GM23248 (cell line): ENCODE results near the gene BMPR1B. TPM values are rescaled to one million over a fixed set of nuclear protein-coding genes. Genes with fewer than 3 reads are reported as not detected.

Source experiments
- DNase-seq: peaks from one replicate; pipeline ENCODE4 v3.0.0-alpha.2; 2015
- H2AFZ ChIP-seq: fragments of 200-600 bp; sonication (generic); 2 replicates; pipeline ENCODE4 v1.6.1; 2016; ENCODE audit warnings: antibody characterized with exemption
- H3F3A ChIP-seq: fragments of 200-600 bp; sonication (generic); 2 replicates; pipeline ENCODE4 v1.6.1; 2016; ENCODE audit warnings: mild to moderate bottlenecking, antibody characterized with exemption, mixed run types; ENCODE audit not compliant: insufficient read depth
- H3K27ac ChIP-seq: fragments of 200-600 bp; sonication (generic); 2 replicates; pipeline ENCODE4 v1.5.1; 2016; ENCODE audit warnings: mild to moderate bottlenecking
- H3K27me3 ChIP-seq: fragments of 200-600 bp; sonication (generic); replicated peaks from 2 replicates; pipeline ENCODE4 v1.6.1; 2016; ENCODE audit warnings: mild to moderate bottlenecking; ENCODE audit not compliant: insufficient read depth
- H3K36me3 ChIP-seq: fragments of 200-600 bp; sonication (generic); 2 replicates; pipeline ENCODE4 v1.6.1; 2016; ENCODE audit warnings: low read depth, mild to moderate bottlenecking
- H3K4me1 ChIP-seq: fragments of 200-600 bp; sonication (generic); 2 replicates; pipeline ENCODE4 v1.6.1; 2016; ENCODE audit warnings: mild to moderate bottlenecking; ENCODE audit not compliant: insufficient read depth
- H3K4me2 ChIP-seq: fragments of 200-600 bp; sonication (generic); one replicate; pipeline ENCODE4 v1.6.1; 2016; ENCODE audit warnings: mild to moderate bottlenecking; ENCODE audit not compliant: unreplicated experiment
- H3K4me3 ChIP-seq: fragments of 200-600 bp; sonication (generic); 2 replicates; pipeline ENCODE4 v1.5.1; 2016; ENCODE audit warnings: mild to moderate bottlenecking
- H3K79me2 ChIP-seq: fragments of 200-600 bp; sonication (generic); 2 replicates; pipeline ENCODE4 v1.6.1; 2016; ENCODE audit warnings: mild to moderate bottlenecking; ENCODE audit not compliant: insufficient read depth
- H3K9ac ChIP-seq: fragments of 200-600 bp; sonication (generic); 2 replicates; pipeline ENCODE4 v1.6.1; 2016; ENCODE audit warnings: mild to moderate bottlenecking
- H3K9me2 ChIP-seq: fragments of 200-600 bp; sonication (generic); 2 replicates; pipeline ENCODE4 v1.6.1; 2016; ENCODE audit warnings: mixed run types, mild to moderate bottlenecking, moderate library complexity; ENCODE audit not compliant: insufficient read depth
- H3K9me3 ChIP-seq: fragments of 200-600 bp; sonication (generic); one replicate; pipeline ENCODE4 v1.6.1; 2017; ENCODE audit warnings: low read depth
- H4K20me1 ChIP-seq: fragments of 200-600 bp; sonication (generic); 2 replicates; pipeline ENCODE4 v1.6.0; 2016; ENCODE audit not compliant: insufficient read depth
- EZH2 ChIP-seq: fragments of 200-600 bp; sonication (generic); IDR thresholded peaks from 2 replicates; pipeline ENCODE4 v1.6.1; 2018; ENCODE audit warnings: antibody characterized with exemption, mild to moderate bottlenecking; ENCODE audit not compliant: insufficient read depth, poor library complexity, severe bottlenecking
- EZH2phosphoT487 ChIP-seq: fragments of 200-600 bp; sonication (generic); IDR thresholded peaks from 2 replicates; pipeline ENCODE4 v1.6.1; 2018; ENCODE audit warnings: antibody characterized with exemption, moderate library complexity, mild to moderate bottlenecking, low read depth; ENCODE audit not compliant: insufficient read depth
- WGBS, 2 experiments: methylation state at CpG; one replicate each; pipeline ENCODE4 v1.1.6; 2015 to 2017; ENCODE audit warnings: low lambda C conversion rate in 2 of 2, low coverage in 1 of 2; ENCODE audit errors: missing lambda C conversion rate in 2 of 2; 5-methylcytosine and 5-hydroxymethylcytosine counted together
- in situ Hi-C: fragments of 300-500 bp; cut with MboI; formaldehyde crosslinking; loops from 2 replicates; pipeline ENCODE4 v1.15.0; 2020
- polyA plus RNA-seq: library from polyadenylated mRNA; unstranded; fragments of >200 nt; fragmentation: Nextera tagmentation; extraction: Ambion mirVana; gene quantifications from 2 replicates; pipeline ENCODE4 v1.2.1, GENCODE V29; 2016
- total RNA-seq: library from RNA; depleted of rRNA; stranded (reverse); fragments of >200 nt; shearing (Covaris generic); gene quantifications from 2 replicates; pipeline ENCODE4 v1.2.3, GENCODE V29; 2014

BMPR1B gene
- total and polyA plus RNA-seq, 2 experiments from 2014 or later: 0.60 to 0.76 TPM

DNA sequence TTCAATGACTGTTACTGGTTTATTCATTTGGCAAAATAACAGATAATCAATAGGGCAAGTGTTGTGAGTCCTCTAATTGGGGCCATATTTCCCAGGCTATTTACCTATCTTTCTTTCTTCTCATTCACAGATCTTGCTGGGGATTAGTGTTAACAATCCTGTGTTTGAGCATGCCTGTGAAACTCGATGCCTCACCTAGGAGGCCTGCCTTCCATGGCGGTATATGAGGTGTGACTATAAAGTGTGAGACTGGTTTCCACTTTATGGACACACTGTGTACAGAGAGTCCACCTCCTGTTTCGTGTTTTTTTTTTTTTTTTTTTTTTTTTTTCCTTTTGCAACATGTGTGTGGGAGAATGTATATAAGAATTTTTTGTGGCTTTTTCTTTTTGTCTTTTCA lies 199.3 kb downstream of the BMPR1B start:
- no peak overlapping the region for H3K4me3 ChIP-seq
- no peak overlapping the region for H3K27ac ChIP-seq
- no peaks in the 10 kb centered on the region for H3K9me2 ChIP-seq
- H3K27me3 ChIP-seq: no peaks in the 10 kb centered on the region
- no peaks in the 10 kb centered on the region for H3K4me1 ChIP-seq
- no peaks in the 10 kb centered on the region for H3K9me3 ChIP-seq
- no peaks in the 10 kb centered on the region for H4K20me1 ChIP-seq
- H2AFZ ChIP-seq: no peak overlapping the region
- H3K36me3 ChIP-seq: no peaks in the 10 kb centered on the region
- TF ChIP-seq EZH2 (no peak), EZH2phosphoT487 (no peak)
- in situ Hi-C loops: no loop called here
- H3K4me2 ChIP-seq: no peak overlapping the region
- H3K79me2 ChIP-seq: no peaks in the 10 kb centered on the region
- no peak overlapping the region for H3K9ac ChIP-seq
- DNase-seq: no peak
- H3F3A ChIP-seq: no peaks in the 10 kb centered on the region
- 46 to 52% methylated on average over 3 of the region's 3 CpGs for WGBS, 2 experiments

DNA sequence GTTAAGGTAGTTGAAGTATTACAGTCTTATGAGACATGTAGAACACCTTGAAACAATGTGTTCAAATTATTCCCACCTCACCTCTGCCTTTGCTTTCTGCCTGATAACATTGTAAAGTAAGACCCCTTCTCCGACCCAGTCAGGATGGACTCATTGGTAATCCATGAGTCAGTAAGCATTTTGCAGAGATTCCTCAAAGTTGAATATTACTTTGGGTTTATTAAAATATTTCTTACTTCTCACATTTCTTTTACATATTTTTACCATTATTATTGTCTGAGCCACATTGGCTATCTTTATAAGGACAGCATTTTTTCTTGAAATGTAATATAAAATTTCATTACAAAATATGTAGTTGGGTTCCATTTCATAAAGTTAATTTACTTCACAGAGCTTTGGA lies 201.6 kb downstream of the BMPR1B start:
- DNase-seq: no peak
- no peak overlapping the region for H3K4me3 ChIP-seq
- TF ChIP-seq EZH2: no peak
- TF ChIP-seq EZH2phosphoT487: no peak

DNA sequence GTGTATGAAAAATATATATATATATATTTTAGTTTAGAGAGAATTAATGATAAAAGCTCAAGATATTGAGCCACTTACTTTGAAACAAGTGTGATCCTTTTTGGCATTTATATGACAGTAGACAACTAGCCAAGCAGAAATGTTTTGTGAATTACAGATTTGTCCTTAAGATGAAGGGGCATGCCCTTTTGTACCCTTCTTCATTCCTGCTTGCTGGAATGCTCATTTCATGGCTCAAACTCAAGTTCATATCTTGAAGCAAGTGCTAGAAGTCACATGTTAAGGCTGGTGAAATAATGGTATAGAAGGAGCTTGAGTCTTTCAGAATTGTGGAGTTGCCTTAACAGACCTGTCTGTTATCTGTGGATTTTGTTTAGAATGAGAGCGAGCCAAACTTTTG lies 203.0 kb downstream of the BMPR1B start:
- no peak for DNase-seq
- Histone ChIP-seq H3K9me2 (no peaks in the 10 kb centered on the region), H3K36me3 (no peaks in the 10 kb centered on the region), H3F3A (no peaks in the 10 kb centered on the region), H3K79me2 (no peaks in the 10 kb centered on the region), H3K27me3 (no peaks in the 10 kb centered on the region), H3K4me3 (no peak overlapping the region), H3K4me2 (no peak overlapping the region), H3K27ac (no peak overlapping the region), H3K4me1 (no peaks in the 10 kb centered on the region), H3K9ac (no peak overlapping the region), H3K9me3 (no peaks in the 10 kb centered on the region), H4K20me1 (no peaks in the 10 kb centered on the region), H2AFZ (no peak overlapping the region)
- no peak for TF ChIP-seq EZH2
- no peak for TF ChIP-seq EZH2phosphoT487
- 57 to 69% methylated on average over 1 of the region's 1 CpG for WGBS, 2 experiments
- in situ Hi-C loops: no loop called here

More for the DNA sequence above, 201.6 kb downstream of the BMPR1B start:
- Histone ChIP-seq H3F3A (no peaks in the 10 kb centered on the region), H3K36me3 (no peaks in the 10 kb centered on the region), H3K4me2 (no peak overlapping the region), H3K79me2 (no peaks in the 10 kb centered on the region), H3K4me1 (no peaks in the 10 kb centered on the region), H4K20me1 (no peaks in the 10 kb centered on the region), H3K27ac (no peak overlapping the region), H2AFZ (no peak overlapping the region), H3K9me3 (no peaks in the 10 kb centered on the region), H3K9ac (no peak overlapping the region), H3K27me3 (no peaks in the 10 kb centered on the region), H3K9me2 (no peaks in the 10 kb centered on the region)
- in situ Hi-C loops: no loop called here
- 78 to 83% methylated on average over 1 of the region's 1 CpG for WGBS, 2 experiments

DNA sequence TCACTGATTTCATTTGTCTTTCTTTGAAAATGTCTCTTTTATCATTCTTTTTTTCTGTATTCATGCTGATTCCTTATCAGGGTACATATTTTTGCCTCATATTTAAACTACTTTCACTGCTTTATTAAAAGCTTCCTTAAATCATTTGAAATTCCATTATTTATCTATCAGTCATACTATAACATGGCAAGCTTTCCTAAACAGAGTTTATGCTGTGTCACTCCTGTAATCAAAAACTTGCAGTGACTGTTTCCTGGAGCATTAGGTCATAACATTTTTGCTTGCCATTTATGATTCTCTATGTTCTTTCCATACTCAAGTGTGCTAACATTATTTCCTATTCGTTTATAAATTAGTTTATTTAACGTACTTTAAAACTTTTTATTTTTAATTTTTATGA lies 203.7 kb downstream of the BMPR1B start:
- H3F3A ChIP-seq: no peaks in the 10 kb centered on the region
- no peaks in the 10 kb centered on the region for H3K9me2 ChIP-seq
- no peak overlapping the region for H3K27ac ChIP-seq
- H3K79me2 ChIP-seq: no peaks in the 10 kb centered on the region
- no peaks in the 10 kb centered on the region for H3K27me3 ChIP-seq
- H3K9me3 ChIP-seq: no peaks in the 10 kb centered on the region
- H3K36me3 ChIP-seq: no peaks in the 10 kb centered on the region
- 68 to 78% methylated on average over 2 of the region's 2 CpGs for WGBS, 2 experiments
- in situ Hi-C loops: no loop called here
- H3K4me2 ChIP-seq: no peak overlapping the region
- peak; percentile 34 for DNase-seq
- no peak for TF ChIP-seq EZH2
- TF ChIP-seq EZH2phosphoT487: no peak
- no peak overlapping the region for H3K4me3 ChIP-seq
- H3K4me1 ChIP-seq: no peaks in the 10 kb centered on the region
- no peaks in the 10 kb centered on the region for H4K20me1 ChIP-seq
- no peak overlapping the region for H2AFZ ChIP-seq
- H3K9ac ChIP-seq: no peak overlapping the region

DNA sequence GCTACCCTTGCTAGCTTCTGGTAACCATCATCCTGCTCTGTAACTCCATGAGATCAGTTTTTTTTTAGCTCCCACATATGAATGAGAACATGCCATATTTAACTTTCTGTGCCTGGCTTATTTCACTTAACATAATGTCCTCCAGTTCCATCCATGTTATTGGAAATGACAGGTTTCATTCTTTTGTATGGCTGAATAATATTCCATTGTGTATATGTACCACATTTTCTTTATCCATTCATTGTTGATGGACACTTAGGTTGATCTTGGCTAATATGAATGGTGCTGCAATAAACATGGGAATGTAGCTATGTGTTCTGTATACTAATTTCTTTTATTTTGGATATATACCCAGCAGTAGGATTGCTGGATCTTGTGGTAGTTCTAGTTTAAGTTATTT lies 204.7 kb downstream of the BMPR1B start:
- in situ Hi-C loops: no loop called here

More for the DNA sequence above, 204.7 kb downstream of the BMPR1B start:
- Histone ChIP-seq H3K9me3 (no peaks in the 10 kb centered on the region), H2AFZ (no peak overlapping the region), H3K4me1 (no peaks in the 10 kb centered on the region), H3K9ac (no peak overlapping the region), H3K4me2 (no peak overlapping the region), H3F3A (no peaks in the 10 kb centered on the region), H3K27me3 (no peaks in the 10 kb centered on the region), H3K9me2 (no peaks in the 10 kb centered on the region), H3K4me3 (no peak overlapping the region), H4K20me1 (no peaks in the 10 kb centered on the region), H3K79me2 (no peaks in the 10 kb centered on the region), H3K27ac (no peak overlapping the region), H3K36me3 (no peaks in the 10 kb centered on the region)
- no peak for DNase-seq
- TF ChIP-seq EZH2phosphoT487 (no peak), EZH2 (no peak)
